ENCODE measurements around the gene RBBP5. TPM values are rescaled to one million over a fixed set of nuclear protein-coding genes. Genes with fewer than 3 reads are reported as not detected.

Gene RBBP5
- total and polyA plus RNA-seq, 2 experiments from 2014 or later: 14.1 to 26.5 TPM

DNA sequence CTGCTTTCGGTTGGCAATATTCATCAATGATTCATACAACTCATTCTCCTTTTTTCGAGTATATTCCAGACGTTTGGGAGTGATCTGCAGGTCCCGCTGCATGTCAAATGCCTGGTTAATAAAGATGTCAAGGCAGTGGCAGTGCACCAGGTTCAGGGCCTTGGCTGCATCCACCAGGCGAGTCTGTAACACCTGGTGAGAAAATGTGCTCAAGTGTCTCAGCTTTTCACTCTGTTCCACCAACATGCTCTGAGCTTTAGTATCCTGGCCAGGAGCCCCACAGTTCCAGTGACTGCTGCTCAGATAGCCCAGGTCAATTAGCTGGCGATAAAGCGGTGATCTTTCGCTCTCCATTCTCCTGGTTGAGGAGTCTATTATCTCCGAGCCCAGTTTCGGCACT, 47.5 kb upstream of the RBBP5 start (continued):
- TF ChIP-seq, protein P1, sequence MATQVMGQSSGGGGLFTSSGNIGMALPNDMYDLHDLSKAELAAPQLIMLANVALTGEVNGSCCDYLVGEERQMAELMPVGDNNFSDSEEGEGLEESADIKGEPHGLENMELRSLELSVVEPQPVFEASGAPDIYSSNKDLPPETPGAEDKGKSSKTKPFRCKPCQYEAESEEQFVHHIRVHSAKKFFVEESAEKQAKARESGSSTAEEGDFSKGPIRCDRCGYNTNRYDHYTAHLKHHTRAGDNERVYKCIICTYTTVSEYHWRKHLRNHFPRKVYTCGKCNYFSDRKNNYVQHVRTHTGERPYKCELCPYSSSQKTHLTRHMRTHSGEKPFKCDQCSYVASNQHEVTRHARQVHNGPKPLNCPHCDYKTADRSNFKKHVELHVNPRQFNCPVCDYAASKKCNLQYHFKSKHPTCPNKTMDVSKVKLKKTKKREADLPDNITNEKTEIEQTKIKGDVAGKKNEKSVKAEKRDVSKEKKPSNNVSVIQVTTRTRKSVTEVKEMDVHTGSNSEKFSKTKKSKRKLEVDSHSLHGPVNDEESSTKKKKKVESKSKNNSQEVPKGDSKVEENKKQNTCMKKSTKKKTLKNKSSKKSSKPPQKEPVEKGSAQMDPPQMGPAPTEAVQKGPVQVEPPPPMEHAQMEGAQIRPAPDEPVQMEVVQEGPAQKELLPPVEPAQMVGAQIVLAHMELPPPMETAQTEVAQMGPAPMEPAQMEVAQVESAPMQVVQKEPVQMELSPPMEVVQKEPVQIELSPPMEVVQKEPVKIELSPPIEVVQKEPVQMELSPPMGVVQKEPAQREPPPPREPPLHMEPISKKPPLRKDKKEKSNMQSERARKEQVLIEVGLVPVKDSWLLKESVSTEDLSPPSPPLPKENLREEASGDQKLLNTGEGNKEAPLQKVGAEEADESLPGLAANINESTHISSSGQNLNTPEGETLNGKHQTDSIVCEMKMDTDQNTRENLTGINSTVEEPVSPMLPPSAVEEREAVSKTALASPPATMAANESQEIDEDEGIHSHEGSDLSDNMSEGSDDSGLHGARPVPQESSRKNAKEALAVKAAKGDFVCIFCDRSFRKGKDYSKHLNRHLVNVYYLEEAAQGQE (IDR thresholded peaks at IDR 0.05; ENCODE audit: unreplicated experiment): no peak
- no peak for TF ChIP-seq EZH2phosphoT487 (IDR thresholded peaks at IDR 0.05; ENCODE audit: unreplicated experiment)
- TF ChIP-seq, protein P2, sequence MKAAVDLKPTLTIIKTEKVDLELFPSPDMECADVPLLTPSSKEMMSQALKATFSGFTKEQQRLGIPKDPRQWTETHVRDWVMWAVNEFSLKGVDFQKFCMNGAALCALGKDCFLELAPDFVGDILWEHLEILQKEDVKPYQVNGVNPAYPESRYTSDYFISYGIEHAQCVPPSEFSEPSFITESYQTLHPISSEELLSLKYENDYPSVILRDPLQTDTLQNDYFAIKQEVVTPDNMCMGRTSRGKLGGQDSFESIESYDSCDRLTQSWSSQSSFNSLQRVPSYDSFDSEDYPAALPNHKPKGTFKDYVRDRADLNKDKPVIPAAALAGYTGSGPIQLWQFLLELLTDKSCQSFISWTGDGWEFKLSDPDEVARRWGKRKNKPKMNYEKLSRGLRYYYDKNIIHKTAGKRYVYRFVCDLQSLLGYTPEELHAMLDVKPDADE (IDR thresholded peaks at IDR 0.05): no peak
- TF ChIP-seq EZH2 (IDR thresholded peaks at IDR 0.05; ENCODE audit: low read depth, unreplicated experiment): no peak

DNA sequence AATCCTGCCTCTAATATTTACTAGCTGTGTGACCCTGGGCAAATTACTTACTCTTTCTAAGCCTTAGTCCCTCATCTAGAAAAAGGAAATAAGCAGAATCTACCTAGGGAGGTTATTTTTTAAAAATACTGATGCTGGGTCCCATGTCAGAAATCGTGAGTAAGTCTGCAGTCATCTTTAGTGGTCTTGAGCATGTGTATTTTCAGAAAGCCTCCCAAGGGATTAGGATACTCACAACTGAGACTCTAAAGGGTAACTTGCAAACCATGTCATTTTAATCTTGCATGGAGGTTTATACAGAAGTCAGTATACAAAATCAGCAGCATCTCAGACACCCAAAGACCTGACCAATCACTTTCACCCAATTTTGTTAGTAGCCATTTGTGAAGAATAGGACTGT, 46.5 kb upstream of the RBBP5 start:
- peaks cover 33% of the 10 kb centered on the region for H3K36me3 Mint-ChIP-seq (ENCODE audit: low read depth)
- H3K27me3 Mint-ChIP-seq (ENCODE audit: insufficient read depth, low read depth, poor library complexity): no peaks in the 10 kb centered on the region
- H3K9me3 Mint-ChIP-seq: no peaks in the 10 kb centered on the region
- no peak for TF ChIP-seq NANOG (IDR thresholded peaks at IDR 0.05; ENCODE audit: borderline replicate concordance)
- no peak for TF ChIP-seq POLR2AphosphoS5 (IDR thresholded peaks at IDR 0.05; ENCODE audit: low read depth)
- TF ChIP-seq, protein P2 (IDR thresholded peaks at IDR 0.05): no peak
- TF ChIP-seq ZNF114 (CRISPR knock-in tag; IDR thresholded peaks at IDR 0.05): no peak
- no peak for TF ChIP-seq ZNF331 (CRISPR knock-in tag; IDR thresholded peaks at IDR 0.05; ENCODE audit: low read depth)
- TF ChIP-seq EZH2phosphoT487 (IDR thresholded peaks at IDR 0.05; ENCODE audit: unreplicated experiment): no peak
- no peak for TF ChIP-seq JUNB (IDR thresholded peaks at IDR 0.05; ENCODE audit: unreplicated experiment)
- TF ChIP-seq, protein P3, sequence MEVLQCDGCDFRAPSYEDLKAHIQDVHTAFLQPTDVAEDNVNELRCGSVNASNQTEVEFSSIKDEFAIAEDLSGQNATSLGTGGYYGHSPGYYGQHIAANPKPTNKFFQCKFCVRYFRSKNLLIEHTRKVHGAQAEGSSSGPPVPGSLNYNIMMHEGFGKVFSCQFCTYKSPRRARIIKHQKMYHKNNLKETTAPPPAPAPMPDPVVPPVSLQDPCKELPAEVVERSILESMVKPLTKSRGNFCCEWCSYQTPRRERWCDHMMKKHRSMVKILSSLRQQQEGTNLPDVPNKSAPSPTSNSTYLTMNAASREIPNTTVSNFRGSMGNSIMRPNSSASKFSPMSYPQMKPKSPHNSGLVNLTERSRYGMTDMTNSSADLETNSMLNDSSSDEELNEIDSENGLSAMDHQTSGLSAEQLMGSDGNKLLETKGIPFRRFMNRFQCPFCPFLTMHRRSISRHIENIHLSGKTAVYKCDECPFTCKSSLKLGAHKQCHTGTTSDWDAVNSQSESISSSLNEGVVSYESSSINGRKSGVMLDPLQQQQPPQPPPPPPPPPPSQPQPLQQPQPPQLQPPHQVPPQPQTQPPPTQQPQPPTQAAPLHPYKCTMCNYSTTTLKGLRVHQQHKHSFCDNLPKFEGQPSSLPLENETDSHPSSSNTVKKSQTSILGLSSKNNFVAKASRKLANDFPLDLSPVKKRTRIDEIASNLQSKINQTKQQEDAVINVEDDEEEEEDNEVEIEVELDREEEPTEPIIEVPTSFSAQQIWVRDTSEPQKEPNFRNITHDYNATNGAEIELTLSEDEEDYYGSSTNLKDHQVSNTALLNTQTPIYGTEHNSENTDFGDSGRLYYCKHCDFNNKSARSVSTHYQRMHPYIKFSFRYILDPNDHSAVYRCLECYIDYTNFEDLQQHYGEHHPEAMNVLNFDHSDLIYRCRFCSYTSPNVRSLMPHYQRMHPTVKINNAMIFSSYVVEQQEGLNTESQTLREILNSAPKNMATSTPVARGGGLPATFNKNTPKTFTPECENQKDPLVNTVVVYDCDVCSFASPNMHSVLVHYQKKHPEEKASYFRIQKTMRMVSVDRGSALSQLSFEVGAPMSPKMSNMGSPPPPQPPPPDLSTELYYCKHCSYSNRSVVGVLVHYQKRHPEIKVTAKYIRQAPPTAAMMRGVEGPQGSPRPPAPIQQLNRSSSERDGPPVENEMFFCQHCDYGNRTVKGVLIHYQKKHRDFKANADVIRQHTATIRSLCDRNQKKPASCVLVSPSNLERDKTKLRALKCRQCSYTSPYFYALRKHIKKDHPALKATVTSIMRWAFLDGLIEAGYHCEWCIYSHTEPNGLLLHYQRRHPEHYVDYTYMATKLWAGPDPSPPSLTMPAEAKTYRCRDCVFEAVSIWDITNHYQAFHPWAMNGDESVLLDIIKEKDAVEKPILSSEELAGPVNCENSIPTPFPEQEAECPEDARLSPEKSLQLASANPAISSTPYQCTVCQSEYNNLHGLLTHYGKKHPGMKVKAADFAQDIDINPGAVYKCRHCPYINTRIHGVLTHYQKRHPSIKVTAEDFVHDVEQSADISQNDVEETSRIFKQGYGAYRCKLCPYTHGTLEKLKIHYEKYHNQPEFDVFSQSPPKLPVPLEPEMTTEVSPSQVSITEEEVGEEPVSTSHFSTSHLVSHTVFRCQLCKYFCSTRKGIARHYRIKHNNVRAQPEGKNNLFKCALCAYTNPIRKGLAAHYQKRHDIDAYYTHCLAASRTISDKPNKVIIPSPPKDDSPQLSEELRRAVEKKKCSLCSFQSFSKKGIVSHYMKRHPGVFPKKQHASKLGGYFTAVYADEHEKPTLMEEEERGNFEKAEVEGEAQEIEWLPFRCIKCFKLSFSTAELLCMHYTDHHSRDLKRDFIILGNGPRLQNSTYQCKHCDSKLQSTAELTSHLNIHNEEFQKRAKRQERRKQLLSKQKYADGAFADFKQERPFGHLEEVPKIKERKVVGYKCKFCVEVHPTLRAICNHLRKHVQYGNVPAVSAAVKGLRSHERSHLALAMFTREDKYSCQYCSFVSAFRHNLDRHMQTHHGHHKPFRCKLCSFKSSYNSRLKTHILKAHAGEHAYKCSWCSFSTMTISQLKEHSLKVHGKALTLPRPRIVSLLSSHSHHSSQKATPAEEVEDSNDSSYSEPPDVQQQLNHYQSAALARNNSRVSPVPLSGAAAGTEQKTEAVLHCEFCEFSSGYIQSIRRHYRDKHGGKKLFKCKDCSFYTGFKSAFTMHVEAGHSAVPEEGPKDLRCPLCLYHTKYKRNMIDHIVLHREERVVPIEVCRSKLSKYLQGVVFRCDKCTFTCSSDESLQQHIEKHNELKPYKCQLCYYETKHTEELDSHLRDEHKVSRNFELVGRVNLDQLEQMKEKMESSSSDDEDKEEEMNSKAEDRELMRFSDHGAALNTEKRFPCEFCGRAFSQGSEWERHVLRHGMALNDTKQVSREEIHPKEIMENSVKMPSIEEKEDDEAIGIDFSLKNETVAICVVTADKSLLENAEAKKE (CRISPR knock-in tag; IDR thresholded peaks at IDR 0.05): no peak
- TF ChIP-seq EZH2 (IDR thresholded peaks at IDR 0.05; ENCODE audit: low read depth, unreplicated experiment): no peak
- no peak for TF ChIP-seq STAT1 (IDR thresholded peaks at IDR 0.05; ENCODE audit: unreplicated experiment)
- no peak for TF ChIP-seq CREB1 (CRISPR knock-in tag; IDR thresholded peaks at IDR 0.05; ENCODE audit: low read depth)

More for the DNA sequence above, 46.5 kb upstream of the RBBP5 start:
- H3K27me3 ChIP-seq (ENCODE audit: insufficient read depth): no peaks in the 10 kb centered on the region
- no peak overlapping the region; the same call in 1 of the 2 replicates for H3K27ac ChIP-seq (ENCODE audit: low read depth)
- Mint-ChIP-seq H3K4me3 (no peak overlapping the region), H3K27ac (no peak overlapping the region), H3K4me1 (peaks cover 4% of the 10 kb centered on the region)
- no peaks in the 10 kb centered on the region for H3F3A ChIP-seq (replicated peaks; ENCODE audit: low read depth)
- no peak overlapping the region for H3K4me3 ChIP-seq
- no peak overlapping the region for H2AFZ ChIP-seq
- ATAC-seq (no peak), DNase-seq (ENCODE audit: low spot score) (no peak)
- H3K36me3 ChIP-seq (ENCODE audit: insufficient read depth): peaks cover 3% of the 10 kb centered on the region; the same call in 1 of the 2 replicates
- no peaks in the 10 kb centered on the region for H3K4me1 ChIP-seq (ENCODE audit: insufficient read depth)
- H3K9me2 ChIP-seq (ENCODE audit: insufficient read depth): no peaks in the 10 kb centered on the region
- no peaks in the 10 kb centered on the region for H3K79me2 ChIP-seq (replicated peaks; ENCODE audit: insufficient read depth)
- H4K20me1 ChIP-seq (replicated peaks; ENCODE audit: insufficient read depth): no peaks in the 10 kb centered on the region
- H3K4me2 ChIP-seq: no peak overlapping the region
